ENCODE measurements around the gene HTRA3. TPM values are rescaled to one million over a fixed set of nuclear protein-coding genes. Genes with fewer than 3 reads are reported as not detected.

HTRA3 gene
- polyA plus RNA-seq, 4 donors: 8.2 to 16.7 (median 10.7) TPM

DNA sequence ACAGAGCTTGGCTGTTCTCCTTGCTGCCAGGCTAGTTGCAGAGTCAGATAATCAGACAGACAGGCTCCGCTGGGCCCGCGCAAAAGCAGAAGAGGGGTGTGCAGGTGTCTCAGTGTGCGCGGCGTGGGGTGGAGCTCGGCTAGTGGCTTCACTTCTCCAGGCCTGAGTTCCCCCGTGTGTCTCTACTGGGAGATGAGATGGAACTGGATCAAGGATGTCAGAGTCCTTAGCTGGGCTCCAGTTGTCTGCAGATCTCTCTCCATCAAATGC, 21.1 kb downstream of the HTRA3 start:
- no peak for DNase-seq (ENCODE audit: low read depth in 4 of 4, low spot score in 2 of 4)

DNA sequence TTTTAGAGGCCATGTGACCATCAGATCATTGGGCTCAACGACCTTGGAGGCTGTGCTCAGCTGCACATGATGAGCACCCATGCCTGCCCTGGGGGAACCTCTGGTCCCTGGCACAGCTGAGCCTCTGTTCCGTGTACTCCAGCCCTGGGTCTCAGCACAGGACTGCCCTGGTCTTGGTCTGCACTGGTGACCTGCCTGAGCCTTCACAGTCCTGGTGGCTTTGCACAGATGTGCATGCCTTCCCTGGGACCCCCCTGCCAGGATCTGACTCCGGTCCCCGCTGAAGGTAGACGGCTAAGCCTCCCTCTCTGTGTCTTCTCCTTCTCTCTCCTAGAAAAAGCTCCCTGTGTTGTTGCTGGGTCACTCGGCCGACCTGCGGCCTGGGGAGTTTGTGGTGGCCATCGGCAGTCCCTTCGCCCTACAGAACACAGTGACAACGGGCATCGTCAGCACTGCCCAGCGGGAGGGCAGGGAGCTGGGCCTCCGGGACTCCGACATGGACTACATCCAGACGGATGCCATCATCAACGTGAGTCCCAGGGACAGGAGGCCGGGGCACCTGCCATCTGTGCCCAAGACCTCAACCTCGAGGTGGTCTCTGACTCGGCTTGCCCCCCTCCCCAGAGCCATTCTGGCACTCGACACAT, 21.6 kb downstream of the HTRA3 start:
- DNase-seq (ENCODE audit: low read depth in 4 of 4, low spot score in 2 of 4): no peak

DNA sequence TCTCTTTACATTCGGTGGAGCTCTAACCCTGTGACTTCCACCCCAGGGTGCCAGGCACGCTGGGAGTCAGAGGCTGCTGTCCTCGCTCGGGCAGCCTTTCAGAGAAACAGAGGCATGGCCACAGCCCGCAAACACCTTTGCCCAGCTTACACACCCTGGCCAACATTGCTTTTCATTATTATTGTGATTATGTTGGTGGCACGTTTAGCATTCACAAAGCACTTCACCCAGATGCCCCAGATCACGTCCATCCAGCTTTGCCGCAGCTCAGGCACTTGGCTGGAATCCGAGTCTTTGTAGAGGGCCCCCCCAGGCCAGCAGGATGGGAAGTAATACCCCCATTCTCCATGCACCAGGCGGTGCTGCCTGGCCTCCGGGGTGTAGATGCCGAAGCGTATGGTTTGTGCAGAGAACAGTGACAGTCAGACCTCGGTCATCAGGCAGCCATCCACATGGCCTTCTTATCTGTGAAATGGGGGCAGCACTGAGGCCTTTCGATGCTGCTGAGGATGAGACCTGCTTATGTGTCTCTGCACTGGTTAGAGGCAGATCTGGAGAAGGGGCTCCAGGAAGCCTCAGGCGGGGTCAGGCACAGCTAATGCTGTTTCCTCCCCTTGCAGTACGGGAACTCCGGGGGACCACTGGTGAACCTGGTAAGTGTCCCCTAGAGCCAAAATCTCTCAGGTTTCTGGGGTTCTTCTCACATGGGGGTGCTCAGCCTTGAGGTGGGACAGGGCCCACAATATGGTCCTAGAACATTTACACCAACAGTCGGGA, 22.3 kb downstream of the HTRA3 start:
- DNase-seq (ENCODE audit: low read depth in 4 of 4, low spot score in 2 of 4): no peak

DNA sequence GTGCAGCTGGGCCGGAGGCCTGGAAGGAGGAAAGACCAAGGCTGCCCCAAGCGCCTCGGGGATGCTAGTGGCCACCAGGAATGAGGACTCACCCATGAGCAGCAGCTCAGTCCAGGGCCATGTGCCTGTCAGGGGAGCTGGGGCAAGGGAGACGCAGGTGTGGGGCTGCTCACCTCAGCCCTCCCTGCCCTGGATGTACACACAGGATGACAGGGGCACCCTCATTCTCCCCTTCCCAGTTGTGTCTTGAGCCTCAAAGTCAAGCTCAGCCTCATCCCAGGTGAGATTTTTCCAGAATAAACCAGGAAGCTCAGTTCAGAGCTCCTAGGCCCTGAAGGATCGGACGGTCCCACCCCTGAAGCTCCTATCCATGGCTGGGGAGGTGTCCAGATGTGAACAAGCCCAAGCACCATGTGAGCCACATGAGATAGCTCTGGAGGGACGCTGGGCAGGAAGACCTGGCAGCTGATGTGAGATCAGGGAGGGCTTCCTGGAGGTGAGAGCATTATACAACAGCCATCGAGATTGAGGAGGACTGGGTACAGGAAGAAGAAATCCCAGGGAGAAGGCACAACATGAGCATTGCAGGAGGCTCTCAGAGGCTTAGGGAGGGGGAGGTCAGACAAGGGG, 23.0 kb downstream of the HTRA3 start:
- DNase-seq (ENCODE audit: low read depth in 4 of 4, low spot score in 2 of 4): no peak

DNA sequence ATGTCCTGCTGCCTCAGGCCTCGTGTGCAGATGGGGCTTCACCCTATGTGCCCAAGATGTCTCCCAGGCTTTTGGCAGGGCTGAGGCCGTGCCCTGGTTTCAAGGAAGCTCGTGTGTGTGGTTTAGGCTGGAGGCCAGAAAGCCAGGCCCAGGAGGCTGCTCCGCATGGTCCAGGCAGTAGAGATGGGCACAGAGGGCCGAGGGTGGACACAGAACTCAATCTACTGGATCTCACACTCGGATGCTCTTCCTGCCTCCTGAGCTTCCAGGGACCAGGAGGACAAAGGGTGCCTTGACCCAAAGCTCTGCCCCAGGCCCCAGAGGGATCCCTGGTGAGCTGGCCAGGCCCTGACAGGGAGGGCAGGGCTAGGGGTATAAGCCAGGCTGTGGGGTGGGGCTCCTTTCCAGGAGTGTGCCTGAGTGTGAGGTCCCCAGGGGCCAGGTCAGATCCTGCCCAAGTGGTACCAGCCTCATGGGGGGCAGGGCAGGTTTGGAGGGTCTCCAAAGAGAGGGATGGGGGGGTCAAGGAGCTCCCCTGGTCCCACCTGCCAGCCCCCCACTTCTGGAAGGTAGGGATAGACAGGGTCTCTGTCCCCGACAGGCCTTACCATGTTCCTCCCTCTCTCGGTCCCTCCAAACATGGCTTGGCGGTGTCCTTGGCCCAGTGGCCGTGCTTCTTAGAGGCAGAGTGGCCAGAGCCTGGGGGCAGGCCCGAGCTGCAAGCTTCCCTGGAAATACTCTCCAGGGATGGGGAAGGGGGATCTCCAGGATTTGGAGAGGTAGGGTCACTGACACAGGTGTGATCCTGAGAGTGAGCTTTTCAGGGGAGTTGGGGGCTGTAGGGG, 23.8 kb downstream of the HTRA3 start:
- no peak for DNase-seq (ENCODE audit: low read depth in 4 of 4, low spot score in 2 of 4)

DNA sequence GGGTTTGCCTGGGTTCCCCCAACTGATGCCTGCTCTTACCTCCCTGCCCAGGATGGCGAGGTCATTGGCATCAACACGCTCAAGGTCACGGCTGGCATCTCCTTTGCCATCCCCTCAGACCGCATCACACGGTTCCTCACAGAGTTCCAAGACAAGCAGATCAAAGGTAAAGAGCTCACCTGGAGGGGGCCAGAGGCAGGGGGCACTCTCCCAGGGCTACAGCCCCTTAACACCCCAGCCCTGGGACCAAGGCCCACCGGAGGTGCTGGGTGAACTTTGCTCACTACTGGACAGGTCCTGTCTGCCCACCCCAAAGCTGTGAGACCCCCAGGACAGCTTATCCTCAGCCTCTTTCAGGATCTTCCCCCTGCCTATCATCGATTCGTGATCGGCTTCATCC, 24.5 kb downstream of the HTRA3 start:
- no peak for DNase-seq (ENCODE audit: low read depth in 4 of 4, low spot score in 2 of 4)

DNA sequence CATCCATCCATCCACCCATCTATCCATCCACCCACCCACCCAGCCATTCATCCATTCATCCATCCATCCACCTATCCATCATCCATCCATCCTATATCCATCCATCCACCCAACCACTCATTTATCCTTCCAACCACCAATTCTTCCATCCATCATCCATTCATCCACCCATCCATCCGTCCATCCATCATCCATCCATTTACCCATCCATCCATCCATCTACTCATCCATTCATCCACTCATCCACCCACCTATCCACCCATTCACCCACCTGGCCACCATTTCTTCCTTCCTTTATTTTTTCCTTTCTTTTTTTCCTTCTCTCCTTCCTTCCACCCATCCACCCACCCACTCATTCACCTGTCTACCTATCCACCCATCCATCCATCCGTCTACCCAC, 25.2 kb downstream of the HTRA3 start:
- no peak for DNase-seq (ENCODE audit: low read depth in 4 of 4, low spot score in 2 of 4)

DNA sequence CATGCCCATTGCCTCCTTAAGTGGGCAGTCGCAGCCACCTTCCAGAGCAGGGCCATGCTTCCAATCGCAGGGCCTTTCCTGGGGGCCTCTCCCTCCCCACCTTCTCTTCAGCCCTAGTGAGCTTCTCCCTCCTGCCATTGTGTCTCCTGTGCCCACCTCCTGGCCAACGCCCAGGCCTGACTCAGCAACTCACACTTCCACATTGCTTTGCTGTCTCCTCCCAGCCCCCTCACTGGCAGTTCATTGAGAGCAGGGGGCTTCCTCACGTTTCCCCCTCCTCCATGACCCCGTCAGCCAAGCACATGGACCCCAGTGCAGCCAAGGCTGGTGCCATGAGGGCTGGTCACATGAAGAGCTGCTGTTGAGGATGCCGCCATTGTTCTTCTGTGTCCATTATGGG, 25.9 kb downstream of the HTRA3 start:
- no peak for DNase-seq (ENCODE audit: low read depth in 4 of 4, low spot score in 2 of 4)

DNA sequence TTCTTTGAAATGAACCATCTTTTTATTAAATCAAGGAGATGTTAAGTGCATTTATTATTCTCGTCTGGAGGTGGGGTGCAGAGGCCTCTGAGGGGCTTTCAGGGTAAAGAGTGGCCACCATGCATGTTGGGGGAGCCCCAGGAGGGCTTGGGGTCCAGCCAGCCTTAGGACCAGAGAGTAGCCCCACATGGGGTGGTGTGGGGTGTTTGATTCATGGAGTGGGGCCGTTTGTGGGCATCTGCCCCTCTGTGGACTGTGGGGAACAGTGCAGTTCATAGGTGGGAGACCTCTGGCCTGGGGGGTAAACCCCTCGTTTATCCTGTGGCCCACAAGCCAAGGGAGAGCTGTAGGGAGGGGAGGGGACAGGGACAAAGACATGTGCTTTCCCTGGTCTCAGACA, 26.9 kb downstream of the HTRA3 start:
- DNase-seq (ENCODE audit: low read depth in 4 of 4, low spot score in 2 of 4): no peak

DNA sequence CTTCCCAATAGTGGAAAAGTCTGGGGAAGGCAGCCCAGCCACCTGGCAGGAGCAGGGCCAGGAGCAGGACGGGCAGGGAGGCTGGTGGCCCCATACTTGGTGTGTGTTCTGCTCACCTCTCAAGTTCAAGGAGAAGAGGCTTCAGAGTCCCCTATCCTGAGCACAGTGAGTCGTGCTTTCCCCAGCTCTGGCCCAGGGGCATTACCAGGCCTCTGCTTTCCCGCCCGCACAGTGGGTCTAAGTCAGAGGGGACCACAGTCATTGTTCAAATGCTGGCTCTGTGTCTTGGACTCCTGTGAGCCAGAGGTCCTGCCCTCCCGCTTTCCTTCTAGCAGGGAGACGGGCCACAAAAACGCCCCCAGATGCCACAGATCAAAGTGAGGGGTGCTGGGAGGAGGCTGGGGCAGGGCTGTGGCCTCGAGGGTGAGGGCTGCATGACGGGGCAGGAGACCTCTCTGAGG, 27.6 kb downstream of the HTRA3 start:
- DNase-seq (ENCODE audit: low read depth in 4 of 4, low spot score in 2 of 4): no peak

DNA sequence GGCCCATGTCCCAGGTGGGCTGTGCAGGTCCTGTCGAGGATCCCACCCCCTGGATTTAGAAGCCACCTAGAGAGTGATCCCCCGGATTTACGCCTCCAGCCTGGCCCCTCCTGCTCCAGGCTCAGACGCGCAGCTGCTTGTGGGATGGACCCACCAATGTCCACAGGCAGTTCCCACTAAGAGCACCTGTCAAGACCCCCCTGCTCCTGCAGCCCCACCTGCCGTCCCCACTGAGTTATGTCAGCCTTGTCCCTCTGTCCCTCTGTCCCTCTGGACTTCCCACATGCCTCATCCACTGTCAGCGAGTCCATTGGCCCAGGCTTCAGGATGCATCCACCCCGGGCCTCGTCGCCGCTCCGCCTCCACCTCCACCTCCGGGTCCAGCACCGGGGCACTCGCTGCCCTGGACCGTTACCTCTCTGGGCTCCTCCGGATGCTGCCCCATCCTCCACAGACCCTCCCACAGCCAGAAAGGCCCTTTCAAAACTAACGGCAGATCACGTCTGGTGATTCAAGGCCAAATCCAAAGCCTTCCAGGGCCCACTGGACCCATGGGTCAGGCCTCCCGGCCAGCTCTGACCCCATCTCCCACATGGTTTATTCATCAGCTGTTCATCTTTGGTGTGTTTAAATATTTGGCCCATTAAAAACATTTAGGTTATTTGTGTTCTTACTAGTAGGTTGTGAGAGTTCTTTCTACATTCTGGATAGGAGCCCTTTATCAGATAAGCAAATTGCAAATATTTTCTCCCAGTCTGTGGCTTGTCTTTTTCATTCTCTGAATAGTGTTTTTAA, 28.3 kb downstream of the HTRA3 start:
- DNase-seq (ENCODE audit: low read depth in 4 of 4, low spot score in 2 of 4): no peak

DNA sequence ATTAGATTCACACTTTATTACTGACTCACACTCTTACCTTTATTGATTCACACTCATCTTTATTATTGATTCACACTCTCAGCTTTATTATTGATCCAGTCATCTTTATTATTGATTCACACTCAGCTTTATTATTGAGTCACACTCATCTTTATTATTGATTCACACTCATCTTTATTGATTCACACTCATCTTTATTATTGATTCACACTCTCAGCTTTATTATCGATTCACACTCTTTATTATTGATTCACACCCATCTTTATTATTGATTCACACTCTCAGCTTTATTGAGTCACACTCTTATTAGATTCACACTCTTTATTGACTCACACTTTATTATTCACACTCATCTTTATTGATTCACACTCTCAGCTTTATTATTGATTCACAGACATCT, 31.3 kb downstream of the HTRA3 start:
- no peak for DNase-seq (ENCODE audit: low read depth in 4 of 4, low spot score in 2 of 4)

DNA sequence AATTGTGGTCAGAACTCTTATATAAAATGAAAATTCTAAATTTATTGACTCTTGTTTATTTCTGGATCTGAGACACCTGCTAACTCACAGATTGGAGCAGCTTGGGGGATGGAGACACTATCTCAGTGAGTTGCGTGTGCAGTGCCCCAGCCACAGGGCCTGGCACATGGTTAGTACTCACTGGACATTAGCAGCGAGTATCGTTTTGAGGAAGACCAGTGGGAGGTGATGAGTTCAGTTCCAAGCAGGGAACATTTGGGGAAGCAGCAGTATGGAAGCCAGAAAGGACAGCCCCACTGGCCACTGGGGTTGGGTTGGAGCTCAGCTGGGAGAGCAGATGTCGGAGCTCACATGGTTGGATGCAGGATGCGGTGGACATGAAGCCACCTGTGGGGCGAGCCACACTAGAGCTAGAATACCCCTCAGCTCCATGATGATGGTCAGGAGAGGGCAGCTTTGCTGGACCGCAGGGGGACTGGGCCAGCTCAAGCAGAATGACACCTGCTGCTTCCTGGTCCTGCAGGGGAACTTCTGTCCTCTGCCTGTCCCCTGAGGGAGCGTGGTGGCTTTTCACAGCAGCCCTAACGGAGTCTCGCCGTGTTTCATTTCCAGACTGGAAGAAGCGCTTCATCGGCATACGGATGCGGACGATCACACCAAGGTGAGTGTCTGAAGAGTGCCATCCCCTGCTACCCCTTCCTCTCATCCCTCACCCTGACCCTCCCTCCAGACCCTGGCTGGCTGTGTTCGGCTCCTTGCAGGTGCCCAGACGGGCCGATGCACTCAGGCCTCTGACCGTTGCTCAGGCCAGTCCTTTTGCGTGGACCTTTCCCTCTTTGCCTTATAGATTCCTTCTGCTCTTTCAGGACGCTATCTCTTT, 32.5 kb downstream of the HTRA3 start:
- no peak for DNase-seq (ENCODE audit: low read depth in 4 of 4, low spot score in 2 of 4)

DNA sequence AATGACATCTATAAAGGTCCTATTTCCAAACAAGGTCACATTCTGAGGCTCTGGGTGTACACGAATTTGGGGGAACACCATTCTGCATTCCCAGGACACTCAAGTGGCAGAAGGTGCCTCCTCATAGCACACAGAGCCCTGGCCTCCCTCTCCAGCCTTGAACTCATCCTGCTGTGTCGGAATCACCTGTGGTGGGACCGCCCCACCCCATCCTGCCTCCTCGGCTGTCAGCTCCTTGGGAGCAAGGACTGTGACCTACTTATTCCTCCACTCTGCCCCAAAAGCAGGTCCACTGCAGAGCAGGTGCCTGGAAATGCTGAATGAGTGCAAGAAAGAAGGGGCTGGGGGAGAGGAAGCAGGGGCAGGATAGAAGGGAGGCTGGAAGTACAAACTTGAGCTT, 33.5 kb downstream of the HTRA3 start:
- no peak for DNase-seq (ENCODE audit: low read depth in 4 of 4, low spot score in 2 of 4)

DNA sequence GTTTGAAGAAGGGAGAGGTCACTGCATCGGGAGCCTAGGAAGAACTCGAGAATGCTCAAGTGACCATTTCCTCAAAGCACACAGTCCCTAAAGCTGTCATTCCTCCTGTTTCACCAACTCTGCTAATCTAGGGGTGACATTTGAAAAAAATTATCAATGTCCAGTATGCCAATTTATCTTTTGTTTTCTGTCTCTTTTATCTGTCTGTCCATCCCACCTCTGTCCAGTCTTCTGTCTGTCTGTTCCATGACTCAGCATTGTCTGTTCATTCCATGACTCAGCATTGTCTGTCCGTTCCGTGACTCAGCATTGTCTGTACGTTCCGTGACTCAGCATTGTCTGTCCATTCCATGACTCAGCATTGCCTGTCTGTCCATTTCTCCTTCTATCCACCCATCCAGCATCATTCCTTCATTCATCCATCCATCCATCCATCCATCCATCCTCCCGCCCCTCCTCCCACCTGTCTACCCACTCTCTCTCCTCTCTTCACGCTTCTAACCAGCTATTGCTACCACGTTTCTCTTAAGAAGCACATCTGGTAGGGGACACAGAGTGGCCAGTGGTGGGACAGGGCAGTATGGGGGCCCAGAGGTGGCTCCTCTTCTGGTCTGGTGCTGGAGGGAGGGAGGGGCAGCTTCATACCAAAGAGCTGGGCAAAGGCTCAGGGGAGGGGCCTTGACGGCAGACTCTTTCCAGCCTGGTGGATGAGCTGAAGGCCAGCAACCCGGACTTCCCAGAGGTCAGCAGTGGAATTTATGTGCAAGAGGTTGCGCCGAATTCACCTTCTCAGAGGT, 34.1 kb downstream of the HTRA3 start:
- no peak for DNase-seq (ENCODE audit: low read depth in 4 of 4, low spot score in 2 of 4)

DNA sequence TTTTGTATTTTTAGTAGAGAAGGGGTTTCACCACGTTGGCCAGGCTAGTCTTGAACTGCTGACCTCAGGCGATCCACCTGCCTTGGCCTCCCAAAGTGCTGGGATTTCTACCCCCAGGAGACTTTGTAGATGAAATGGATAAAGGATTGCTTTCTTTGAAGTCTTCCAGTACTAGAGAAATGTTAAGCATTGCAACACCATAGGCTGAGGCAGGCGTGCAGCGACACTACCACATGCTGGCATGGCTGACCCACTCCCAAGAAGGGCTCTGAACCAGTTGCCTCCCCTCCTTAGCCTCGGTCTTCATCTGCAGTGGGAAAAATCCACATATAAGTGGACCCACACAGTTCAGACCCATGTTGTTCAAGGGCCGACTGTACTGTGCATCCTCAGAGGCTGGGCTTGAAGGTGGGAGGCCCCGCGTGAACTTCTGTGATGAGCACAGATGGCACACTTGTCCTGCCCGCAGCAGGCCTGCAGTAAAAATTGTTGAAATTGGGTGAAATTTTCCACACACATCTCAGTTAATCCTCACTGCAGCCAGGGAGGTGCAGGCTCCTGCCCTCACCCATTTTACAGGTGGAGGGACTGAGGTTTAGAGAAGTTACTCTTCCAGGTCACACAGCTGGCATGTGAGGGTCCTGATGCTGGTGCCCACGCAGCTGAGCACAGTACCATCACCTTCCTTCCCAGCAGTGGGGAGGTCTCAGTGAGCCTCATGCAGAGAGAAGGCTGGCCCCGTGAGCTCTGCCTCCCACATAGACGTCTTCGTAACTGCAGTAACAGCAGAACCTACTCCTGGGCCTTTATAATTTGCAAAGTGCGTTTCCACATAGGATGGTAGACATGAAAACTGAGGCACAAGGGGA, 35.5 kb downstream of the HTRA3 start:
- no peak for DNase-seq (ENCODE audit: low read depth in 4 of 4, low spot score in 2 of 4)

DNA sequence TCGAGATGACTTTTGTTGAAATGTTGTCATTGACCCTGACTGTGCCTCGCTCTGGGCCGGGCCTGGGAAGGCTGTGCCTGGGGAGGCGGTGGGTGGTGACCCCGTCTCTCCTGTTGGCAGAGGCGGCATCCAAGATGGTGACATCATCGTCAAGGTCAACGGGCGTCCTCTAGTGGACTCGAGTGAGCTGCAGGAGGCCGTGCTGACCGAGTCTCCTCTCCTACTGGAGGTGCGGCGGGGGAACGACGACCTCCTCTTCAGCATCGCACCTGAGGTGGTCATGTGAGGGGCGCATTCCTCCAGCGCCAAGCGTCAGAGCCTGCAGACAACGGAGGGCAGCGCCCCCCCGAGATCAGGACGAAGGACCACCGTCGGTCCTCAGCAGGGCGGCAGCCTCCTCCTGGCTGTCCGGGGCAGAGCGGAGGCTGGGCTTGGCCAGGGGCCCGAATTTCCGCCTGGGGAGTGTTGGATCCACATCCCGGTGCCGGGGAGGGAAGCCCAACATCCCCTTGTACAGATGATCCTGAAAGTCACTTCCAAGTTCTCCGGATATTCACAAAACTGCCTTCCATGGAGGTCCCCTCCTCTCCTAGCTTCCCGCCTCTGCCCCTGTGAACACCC, 36.4 kb downstream of the HTRA3 start:
- DNase-seq (ENCODE audit: low read depth in 4 of 4, low spot score in 2 of 4): no peak
